GM19463 (cell line): Measurements from ENCODE around the gene VPS35L.

Source experiments
- ATAC-seq: cut with Tn5 transposase; IDR thresholded peaks from one replicate; pipeline ENCODE4 v1.9.1; 2021; ENCODE audit warnings: mild to moderate bottlenecking, moderate library complexity; ENCODE audit not compliant: unreplicated experiment

The VPS35L gene

GRCh38 chr16:19589771-19590302 is 34.3 kb downstream of the VPS35L start:
- no peak for ATAC-seq

GRCh38 chr16:19595043-19595767 is 39.7 kb downstream of the VPS35L start:
- no peak for ATAC-seq

- no peak for ATAC-seq
Measured at GRCh38 chr16:19598805-19599510, 43.5 kb downstream of the VPS35L start.

- no peak for ATAC-seq
Measured at GRCh38 chr16:19599968-19600716, 44.6 kb downstream of the VPS35L start.

DNA sequence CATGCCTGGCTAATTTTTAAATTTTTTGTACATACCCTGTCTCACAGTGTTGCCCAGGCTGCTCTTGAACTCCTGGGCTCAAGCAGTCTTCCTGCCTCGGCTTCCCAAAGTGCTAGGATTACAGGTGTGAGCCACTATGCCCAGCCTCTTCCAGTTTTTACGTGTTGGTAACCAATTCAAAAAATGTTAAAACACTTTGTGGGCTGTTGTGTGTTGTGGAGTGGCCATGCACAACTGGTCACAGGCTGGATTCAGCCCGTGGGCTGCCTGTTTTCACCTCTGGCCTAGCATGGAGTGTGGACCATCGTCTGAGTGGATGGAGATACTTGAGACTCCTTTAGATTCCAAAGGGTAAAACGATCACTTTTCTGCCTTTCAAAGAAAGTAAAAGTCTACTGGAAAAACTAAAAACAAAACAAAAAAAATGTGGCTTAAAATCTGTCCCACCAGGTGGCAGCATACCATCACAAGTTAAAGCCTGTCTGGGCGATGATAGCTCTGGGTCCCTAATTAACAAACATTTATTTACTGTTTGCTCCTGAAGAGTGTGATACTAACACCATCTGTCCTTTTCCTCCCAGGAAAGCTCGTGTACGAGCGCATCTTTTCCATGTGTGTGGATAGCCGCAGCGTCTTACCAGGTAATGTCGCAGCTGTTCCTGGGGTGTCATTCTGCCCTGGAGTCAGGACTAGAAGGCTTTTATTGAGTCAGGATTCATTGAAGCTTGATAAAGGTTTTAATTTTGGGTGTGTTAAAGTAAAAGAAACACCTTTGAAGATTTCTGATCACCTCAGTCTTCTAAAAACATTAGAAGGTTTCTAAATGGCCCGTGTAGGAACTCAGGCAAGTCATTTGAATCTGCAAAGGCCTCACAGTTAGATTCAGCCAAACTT is 45.8 kb downstream of the VPS35L start:
- no peak for ATAC-seq

DNA sequence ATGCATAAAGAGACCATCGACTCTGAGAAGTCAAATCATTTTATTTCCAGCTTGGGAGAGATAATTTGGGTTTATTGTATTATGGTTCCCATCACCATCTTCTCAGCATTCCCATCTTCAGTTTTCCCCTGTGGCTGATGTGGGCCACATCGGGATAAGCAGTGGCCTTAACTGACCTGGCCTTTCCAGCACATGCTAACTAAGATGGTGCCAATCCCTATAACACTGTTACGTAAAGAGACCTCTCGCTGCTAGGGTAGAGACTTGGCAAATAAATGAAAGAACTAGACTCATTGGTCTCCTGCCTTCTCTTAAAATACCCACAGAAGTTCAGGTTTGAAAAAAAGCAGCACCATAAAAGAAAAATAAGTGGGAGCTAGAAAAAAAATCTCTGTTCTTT is 49.4 kb downstream of the VPS35L start:
- ATAC-seq = no peak

GRCh38 chr16:19605701-19606100 is 50.2 kb downstream of the VPS35L start:
- no peak for ATAC-seq

- ATAC-seq = no peak
Measured at GRCh38 chr16:19607616-19608280, 52.2 kb downstream of the VPS35L start.

- ATAC-seq = no peak
Measured at GRCh38 chr16:19609359-19609758, 53.9 kb downstream of the VPS35L start.

GRCh38 chr16:19610200-19610599 is 54.7 kb downstream of the VPS35L start:
- ATAC-seq = no peak

GRCh38 chr16:19613834-19614233 is 58.3 kb downstream of the VPS35L start:
- no peak for ATAC-seq

DNA sequence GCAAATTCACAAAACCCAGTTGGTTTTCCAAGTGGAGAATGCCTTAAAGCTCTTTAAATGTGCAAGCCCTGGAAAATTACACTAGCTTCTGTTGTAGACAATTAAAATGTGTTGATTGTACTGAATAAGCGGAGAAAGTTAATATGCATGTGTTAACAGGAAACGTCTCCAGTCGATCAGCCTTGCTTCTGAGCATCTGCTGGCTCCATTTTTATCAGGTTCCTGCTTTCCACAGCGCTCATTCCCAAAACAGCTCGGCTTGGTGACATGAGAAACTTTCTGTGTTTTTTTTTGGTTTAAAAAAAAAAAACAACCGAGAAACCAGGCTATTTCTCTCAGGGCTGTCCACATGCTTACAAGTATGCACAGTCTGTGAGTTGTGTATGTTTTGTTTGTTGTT is 60.7 kb downstream of the VPS35L start:
- ATAC-seq = no peak

DNA sequence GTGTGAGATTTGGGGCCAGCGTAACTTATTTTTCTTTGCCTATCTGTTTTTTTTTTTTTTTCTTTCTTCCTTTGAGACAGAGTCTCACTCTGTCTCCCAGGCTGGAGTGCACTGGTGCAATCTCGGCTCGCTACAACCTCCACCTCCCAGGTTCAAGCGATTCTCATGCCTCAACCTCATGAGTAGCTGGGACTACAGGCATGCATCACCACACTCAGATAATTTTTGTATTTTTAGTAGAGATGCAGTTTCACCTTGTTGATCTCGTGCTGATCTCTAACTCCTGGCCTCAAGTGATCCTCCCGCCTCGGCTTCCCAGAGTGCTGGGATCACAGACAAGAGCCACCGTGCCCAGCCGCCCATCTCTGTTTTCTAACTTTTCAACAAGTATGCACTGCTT is 63.4 kb downstream of the VPS35L start:
- no peak for ATAC-seq

DNA sequence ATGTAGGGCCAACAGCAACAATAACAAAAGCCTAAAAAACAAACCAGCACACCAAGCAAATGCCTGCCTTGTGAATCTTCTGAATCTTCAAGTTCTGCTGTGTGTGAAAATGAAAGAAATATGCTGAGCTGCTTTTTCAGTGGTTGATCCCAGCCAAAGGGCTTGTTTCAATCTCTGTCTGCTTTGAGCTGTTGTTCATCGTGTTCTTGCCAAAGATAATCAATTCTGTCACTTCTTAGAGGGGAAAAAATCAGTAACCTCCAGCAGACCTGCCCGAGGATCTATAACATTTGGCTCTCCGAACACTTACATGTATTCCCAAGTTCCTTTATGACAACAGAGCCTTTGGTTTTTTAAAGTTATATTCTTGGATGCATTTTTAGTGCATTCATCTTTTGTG is 65.9 kb downstream of the VPS35L start:
- no peak for ATAC-seq

DNA sequence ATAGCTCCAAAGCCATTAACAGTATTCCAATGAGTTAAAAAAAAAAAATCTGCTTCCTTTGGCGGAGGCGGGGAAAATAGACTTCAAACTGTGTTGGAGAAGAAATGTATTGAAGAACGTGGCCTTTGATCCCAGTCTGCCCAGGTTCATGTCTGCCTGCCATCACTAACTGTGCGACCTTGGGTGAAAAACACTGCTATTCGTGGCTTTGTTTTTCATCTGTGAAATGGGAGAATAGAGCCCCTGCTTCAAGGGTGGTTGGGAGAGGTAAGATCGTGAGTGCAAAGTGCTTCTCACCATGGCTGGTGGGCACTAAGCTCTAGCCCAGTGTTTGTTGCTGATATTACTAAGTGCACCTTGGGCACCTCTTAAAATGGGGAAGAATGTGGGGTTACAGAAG is 69.5 kb downstream of the VPS35L start:
- ATAC-seq = no peak

DNA sequence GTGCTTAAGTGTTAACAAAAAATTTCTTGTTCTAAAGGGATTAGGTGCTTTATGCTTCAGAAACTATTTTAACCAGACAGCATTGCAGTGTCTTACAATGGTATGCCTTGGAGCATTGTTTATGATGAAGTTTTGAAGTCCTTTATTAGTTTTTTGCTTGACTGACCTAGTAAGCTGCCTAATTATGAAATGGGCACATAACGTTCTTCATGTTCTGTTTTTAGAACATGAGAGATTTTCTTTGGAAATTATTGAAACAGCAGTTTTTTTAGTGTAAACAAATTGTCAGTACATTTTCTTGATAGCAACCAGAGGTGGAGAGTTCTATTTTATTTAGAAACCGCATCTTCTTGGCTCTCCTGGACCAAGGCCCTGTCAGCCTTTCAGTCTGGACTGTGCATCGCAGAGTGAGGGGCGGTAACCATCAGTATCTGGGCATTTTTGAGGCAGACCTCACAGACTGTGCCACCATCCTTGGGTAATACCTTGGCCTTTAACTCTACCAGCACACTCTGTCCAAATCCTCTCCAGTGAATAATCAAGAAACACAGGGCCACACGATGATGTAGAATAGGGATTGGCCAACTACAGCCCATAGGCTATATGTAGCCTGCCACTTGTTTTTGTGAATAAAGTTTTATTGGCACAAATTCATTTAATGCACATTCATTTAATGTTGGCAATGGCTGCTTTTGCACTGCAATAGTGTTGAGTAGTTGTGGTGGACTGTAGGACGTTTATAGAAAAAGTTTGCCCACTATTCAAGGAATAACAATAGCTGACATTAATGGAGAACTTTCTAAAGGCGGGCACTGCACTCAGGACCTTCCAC is 81.1 kb downstream of the VPS35L start:
- ATAC-seq = no peak

- no peak for ATAC-seq
Measured at GRCh38 chr16:19639986-19640421, 84.5 kb downstream of the VPS35L start.

- no peak for ATAC-seq
Measured at GRCh38 chr16:19642501-19642900, 87.0 kb downstream of the VPS35L start.

GRCh38 chr16:19644877-19645276 is 89.4 kb downstream of the VPS35L start:
- no peak for ATAC-seq
